ENCODE measurements around the gene PLAC8L1.

The PLAC8L1 gene

GRCh38 chr5:146078566-146078965 is 26.8 kb downstream of the PLAC8L1 start:
- DNase-seq = no peak

- no peak for DNase-seq
Observed at GRCh38 chr5:146076455-146076854, 28.9 kb downstream of the PLAC8L1 start.

- no peak for DNase-seq
Observed at GRCh38 chr5:146076028-146076427, 29.3 kb downstream of the PLAC8L1 start.

GRCh38 chr5:146073239-146073900 is 32.0 kb downstream of the PLAC8L1 start:
- DNase-seq = no peak

- no peak for DNase-seq
Observed at GRCh38 chr5:146072595-146072994, 32.8 kb downstream of the PLAC8L1 start.

- DNase-seq = no peak
Observed at GRCh38 chr5:146071171-146071570, 34.2 kb downstream of the PLAC8L1 start.

GRCh38 chr5:146070746-146071145 is 34.6 kb downstream of the PLAC8L1 start:
- no peak for DNase-seq

GRCh38 chr5:146069780-146070099 is 35.6 kb downstream of the PLAC8L1 start:
- no peak for DNase-seq

- DNase-seq = no peak
Observed at GRCh38 chr5:146068977-146069779, 36.2 kb downstream of the PLAC8L1 start.

GRCh38 chr5:146068206-146068605 is 37.2 kb downstream of the PLAC8L1 start:
- DNase-seq = no peak

GRCh38 chr5:146066968-146067367 is 38.4 kb downstream of the PLAC8L1 start:
- DNase-seq = no peak

GRCh38 chr5:146060221-146060585 is 45.2 kb downstream of the PLAC8L1 start:
- no peak for DNase-seq

- DNase-seq = no peak
Observed at GRCh38 chr5:146059460-146060220, 45.7 kb downstream of the PLAC8L1 start.

- no peak for DNase-seq
Observed at GRCh38 chr5:146055432-146055831, 49.9 kb downstream of the PLAC8L1 start.

- DNase-seq = peak; percentile 30
Observed at GRCh38 chr5:146052780-146053179, 52.6 kb downstream of the PLAC8L1 start.

GRCh38 chr5:146051678-146052077 is 53.7 kb downstream of the PLAC8L1 start:
- DNase-seq = no peak

GRCh38 chr5:146050086-146050485 is 55.3 kb downstream of the PLAC8L1 start:
- no peak for DNase-seq

- no peak for DNase-seq
Observed at GRCh38 chr5:146049704-146050026, 55.7 kb downstream of the PLAC8L1 start.

- DNase-seq = peak; percentile 38
Observed at GRCh38 chr5:146048994-146049703, 56.2 kb downstream of the PLAC8L1 start.

- DNase-seq = no peak
Observed at GRCh38 chr5:146047396-146047795, 58.0 kb downstream of the PLAC8L1 start.

- no peak for DNase-seq
Observed at GRCh38 chr5:146043722-146044121, 61.7 kb downstream of the PLAC8L1 start.

GRCh38 chr5:146042628-146043279 is 62.6 kb downstream of the PLAC8L1 start:
- no peak for DNase-seq
